HG02798 (cell line): ENCODE results near the gene CCDC88C.

Source experiments
- ATAC-seq: cut with Tn5 transposase; IDR thresholded peaks from one replicate; pipeline ENCODE4 v1.9.1; 2021; ENCODE audit warnings: mild to moderate bottlenecking; ENCODE audit not compliant: unreplicated experiment, poor library complexity

Gene CCDC88C

DNA sequence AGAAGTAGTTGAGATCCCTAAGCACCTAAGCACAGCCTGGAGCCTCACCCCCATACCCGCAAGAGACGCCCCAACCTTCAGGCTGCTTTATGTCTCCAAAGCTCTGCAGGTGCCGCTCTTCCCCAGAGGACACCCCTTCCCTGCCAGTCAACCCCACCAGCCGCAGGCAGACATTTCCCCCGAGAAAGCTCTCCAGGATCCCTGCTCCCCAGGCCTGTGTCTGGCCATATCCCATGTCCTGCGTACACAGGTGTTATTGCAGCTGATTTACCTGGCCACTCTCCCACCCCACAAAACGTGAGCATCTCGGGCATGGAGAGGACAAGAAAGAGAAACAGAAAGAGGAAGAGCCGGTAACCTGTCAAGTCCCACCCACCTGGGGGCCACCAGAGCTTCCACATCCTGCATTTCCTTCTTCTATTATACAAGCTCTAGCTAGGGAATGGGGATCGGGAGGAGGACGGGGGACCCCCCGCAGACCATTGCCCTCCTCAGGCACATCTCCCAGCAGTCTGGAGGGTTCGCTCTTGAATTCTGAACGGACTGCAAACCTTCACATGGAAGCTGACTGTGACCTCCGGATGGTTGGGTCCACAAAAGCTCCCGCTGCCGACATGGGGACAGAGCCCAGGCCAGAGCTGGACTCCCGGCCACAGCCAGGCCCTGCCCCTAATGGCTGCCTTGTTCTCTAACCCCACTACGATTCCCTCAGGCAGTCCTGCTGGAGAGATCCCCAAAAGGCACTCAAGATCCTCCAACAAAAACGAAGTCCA is 17.6 kb downstream of the CCDC88C start:
- ATAC-seq, result peak; percentile 40

GRCh38 chr14:91398707-91399106 is 18.9 kb downstream of the CCDC88C start:
- no peak for ATAC-seq

DNA sequence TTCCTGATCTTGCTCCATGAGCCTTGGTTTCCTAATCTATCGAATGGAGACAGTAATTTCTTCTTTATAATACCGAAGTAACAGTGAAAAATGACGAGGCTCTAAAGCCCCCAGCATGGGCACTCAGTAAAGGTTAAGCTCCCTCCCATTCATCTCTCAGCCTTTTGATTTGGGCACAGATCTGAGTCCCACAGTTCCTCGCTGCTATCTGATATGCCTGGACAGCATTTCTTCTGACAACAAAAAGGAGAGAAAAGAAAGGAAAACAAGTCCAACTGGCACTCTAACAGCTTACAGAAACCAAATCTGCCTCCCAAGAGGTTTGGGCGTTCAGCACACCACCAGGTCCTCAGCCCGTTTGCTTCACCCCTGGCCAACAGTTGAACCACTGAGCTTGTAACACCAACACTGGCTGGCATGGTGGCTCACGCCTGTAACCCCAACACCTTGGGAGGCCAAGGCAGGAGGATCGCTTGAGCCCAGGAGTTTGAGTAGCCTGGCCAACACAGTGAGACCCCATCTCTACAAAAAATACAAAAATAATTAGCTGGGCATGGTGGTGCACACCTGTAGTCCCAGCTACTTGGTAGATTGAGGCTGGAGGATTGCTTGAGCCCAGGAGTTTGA is 19.5 kb downstream of the CCDC88C start:
- ATAC-seq, result no peak

GRCh38 chr14:91396959-91397815 is 20.4 kb downstream of the CCDC88C start:
- ATAC-seq, result peak; percentile 71

DNA sequence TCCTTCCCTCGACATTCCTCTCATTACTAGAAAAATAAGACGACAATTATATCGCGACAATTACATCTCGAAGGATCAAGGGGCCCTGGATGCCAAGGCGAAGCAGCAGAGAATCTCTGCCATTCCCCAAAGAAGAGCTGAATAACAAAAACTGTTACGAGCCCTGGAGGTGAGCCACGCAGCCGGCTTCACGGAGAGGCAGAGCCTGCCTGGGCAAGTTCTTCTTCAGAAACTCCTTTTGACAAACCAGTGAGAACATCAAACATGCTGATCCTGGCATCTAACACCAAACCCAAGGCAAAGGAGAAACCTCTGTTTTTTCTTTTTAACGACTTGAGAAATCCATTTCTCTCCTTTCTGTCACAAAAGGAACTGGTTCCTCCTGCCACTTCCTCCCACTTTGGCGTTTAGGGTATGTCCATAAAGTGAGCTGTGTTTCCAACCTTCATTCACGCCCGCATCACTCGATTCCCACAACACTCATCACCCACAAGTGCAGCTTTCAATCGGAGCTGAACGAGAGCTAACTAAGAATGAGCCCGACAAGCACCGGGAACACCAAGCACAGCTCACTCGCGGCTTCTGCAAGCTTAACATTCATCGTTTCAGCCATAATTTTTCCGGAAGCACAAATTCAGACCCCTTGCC is 21.5 kb downstream of the CCDC88C start:
- ATAC-seq, result no peak

GRCh38 chr14:91395466-91395865 is 22.2 kb downstream of the CCDC88C start:
- no peak for ATAC-seq

GRCh38 chr14:91394105-91395081 is 23.2 kb downstream of the CCDC88C start:
- no peak for ATAC-seq

DNA sequence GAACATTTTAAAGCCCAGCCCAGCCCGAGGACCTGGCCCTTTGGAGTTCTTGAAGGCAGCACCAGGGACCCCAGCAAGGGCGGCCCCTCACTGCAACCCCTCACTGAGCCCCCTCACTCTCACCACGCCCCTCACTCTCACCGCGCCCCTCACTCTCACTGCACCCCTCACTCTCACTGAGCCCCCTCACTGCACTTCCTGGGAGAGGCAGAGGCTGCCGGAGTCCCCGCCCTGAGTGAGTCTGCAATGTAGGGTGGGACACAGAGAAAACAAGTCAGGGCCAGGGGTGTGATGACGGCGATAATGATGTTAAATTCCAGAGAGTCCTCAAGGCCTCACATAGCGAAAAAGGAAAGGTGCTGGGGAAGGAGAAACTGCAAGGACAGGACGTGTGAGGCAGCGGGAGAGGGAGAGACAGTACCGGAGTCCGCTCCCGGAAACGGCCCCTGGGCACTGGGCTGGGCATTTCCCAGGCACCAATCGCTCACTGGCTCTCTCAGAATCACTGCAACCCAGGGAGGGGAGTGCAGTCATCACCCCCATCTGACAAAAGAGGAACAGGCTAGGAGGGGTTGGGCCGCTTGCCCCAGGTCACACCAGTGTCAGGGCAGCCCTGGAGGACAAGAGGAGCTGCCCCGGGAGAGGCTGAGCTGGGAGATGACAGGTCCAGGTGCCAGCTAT is 24.9 kb downstream of the CCDC88C start:
- ATAC-seq, result no peak

GRCh38 chr14:91390165-91390778 is 27.3 kb downstream of the CCDC88C start:
- ATAC-seq, result no peak

DNA sequence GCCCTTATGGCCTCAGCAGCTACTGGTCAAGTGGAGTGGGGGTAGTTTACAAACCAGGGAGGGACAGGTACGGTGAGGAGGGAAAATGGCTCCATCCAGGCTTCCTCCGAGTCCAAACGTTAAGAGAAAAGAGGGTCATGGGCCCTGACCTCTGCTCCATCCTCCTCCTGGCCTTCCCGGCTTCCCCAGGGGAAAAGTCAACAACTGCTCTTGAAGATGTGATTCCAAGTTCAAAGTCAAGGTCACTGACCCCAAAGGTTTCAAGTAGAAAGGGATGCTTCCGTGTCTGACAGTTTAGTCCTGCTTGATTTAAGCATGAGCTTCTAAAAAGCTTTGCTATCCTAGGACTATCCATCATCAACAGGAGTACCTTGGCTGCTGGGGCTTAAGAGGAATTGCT is 28.5 kb downstream of the CCDC88C start:
- ATAC-seq, result no peak

DNA sequence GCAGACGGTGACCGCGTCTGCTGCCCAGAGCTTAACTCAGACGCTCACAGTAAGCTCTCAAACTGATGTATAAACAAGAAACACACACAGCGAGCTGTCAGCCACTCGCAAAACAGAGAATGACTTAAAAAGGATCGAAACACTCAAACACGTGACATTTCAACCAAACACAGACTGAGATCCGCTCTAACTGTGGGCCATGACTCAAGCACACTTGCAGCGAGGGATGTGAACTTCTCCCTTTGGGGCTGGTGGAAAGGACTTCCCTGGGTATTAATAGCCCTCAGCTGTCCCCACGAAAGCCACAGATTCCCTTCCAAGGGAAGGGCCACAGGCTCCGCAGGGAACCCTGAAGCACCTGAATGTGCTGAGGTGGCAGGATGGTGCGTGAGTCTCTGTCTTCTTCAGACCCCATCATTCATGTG is 29.1 kb downstream of the CCDC88C start:
- peak; percentile 72 for ATAC-seq

- no peak for ATAC-seq
Measured at GRCh38 chr14:91387951-91388381, 29.7 kb downstream of the CCDC88C start.

- no peak for ATAC-seq
Measured at GRCh38 chr14:91387169-91387835, 30.3 kb downstream of the CCDC88C start.

DNA sequence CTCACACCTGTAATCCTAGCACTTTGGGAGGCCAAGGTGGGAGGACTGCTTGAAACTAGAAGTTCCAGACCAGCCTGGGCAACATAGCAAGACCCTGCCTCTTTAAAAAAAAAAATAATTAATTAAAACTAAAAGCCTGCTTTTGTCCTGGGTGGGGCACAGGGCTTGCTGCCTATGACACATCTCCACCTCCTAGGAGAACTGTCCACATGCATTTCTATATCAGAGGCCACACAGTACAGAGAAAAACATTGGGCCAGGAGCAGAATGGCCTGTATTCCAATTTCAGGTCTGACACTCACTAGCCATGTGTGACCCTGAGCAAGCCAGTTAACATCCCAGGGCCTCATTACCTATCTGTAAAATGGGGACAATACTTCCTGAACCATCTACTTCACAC is 31.9 kb downstream of the CCDC88C start:
- ATAC-seq, result no peak

DNA sequence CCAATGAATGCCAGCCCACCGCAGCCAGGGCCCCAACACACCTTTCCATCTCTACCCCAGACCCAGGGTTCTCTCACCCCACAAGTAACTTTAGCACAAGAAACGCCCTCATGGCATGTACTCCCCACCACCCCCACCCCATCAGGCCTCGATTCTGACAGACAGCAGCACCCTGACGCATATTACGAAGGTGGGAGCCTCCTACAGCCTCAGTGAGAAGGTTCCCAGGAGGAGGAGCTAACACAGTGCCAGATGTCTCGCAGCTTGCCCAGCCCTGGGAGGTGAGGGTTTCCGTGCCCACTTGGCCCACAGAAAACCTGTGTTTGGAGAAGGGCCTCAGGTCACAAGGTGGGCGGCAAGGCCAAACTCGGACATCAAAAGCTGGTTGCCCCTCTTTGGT is 32.4 kb downstream of the CCDC88C start:
- ATAC-seq, result no peak

- ATAC-seq, result no peak
Measured at GRCh38 chr14:91383439-91383838, 34.2 kb downstream of the CCDC88C start.

DNA sequence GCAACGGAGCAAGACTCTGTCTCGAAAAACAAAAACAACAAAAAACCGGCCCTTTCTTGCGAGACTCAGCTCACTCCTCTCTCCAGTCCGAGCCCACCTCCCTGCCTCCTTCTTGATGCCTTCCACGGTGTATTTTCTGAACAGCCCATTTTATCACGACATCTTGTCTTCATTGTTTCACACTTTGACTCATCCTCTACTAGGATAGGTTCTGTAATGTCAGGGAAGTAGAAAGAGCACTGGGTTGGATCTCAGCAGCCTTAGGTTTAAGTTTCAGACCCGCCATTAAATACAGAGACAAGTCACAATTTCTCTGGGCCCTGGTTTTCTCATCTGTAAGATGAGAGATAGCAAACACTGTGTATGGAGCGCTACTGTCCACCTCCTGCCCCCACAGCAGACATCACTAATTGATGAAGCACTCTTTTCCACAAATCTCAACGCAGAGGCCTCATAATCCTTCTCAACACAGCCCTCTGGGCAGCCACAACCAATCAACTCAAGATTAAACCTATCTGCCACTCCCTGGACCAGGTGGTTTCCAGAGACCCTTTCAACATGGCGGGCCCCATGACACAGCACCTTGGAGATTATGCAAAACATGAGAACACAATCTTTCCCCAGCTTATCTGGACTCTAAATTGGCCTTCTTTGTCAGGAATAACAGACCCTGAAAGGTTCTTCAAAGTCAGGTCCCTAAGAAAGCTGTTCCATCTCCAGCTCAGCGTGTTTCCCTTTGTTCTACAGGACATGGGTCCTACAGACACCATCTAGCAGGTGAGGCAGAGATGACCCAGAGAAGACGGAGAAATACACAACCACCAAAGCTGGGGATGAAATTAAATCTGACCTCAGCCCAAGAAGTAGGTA is 35.6 kb downstream of the CCDC88C start:
- no peak for ATAC-seq
